ENCODE measurements around the gene EBPL. TPM values are rescaled to one million over a fixed set of nuclear protein-coding genes. Genes with fewer than 3 reads are reported as not detected.

The EBPL gene
- total RNA-seq: 100 to 1,000 TPM in 1 of 2 donors, 10 to 100 TPM in 1; 95.4 to 114 TPM

DNA sequence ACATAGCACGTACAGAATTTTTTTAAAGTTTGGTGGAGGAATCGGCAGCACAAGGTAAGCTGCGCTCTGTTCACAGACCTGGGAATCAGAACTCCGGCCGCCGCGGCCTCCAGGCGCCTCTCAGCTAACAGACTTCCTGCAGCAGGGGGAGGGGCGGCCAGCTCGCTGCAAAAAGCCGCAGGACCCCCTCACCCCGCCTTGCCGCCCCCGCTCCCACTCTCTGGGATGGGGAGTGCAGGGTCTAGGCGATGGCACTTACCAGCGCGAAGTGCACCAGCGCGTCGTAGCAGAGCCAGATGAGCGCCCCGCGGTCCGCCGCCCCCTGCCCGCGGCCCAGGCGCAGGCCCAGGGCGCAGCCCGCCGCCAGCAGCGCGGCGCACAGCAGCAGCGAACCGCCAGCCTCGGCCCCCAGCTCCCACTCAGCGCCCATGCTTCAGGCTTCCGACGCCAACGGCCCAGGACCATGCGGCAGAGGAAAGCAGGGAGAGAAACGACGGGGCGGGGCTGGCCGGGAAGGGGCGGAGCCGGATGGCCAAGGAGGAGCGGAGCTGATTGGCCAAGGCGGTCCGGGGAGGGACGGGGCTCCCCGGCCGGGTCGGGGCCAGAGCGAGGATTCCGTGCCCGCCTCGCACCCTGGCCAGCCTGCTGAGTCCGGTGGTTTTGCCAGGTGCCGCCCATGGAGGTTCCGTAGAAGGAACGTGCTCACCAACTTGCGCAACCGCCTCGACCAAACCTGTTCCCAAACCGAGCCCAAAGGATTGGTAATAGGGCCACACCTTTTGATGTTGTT, at the start of gene EBPL:
EBPL (minus strand) TSS at position 492 of the 790 bp plus-strand sequence; CDS start at position 430, 62 bp downstream.
- WGBS: 1% methylated on average over 65 of the region's 67 CpGs
- H3K36me3 ChIP-seq: no peaks in the 10 kb centered on the region
- intact Hi-C loops (cut with DNase I): loop anchor here (2.0 kb wide), 1 partner anchor 102 kb away; the partner anchor contains the start of gene KPNA3
- H3K4me3 ChIP-seq: peak within 1 kb of the TSS; percentile 59 to 78
- H3K9me3 ChIP-seq: no peaks in the 10 kb centered on the region
- peak within 1 kb of the TSS; percentile 78 to 83 for H3K27ac ChIP-seq
- no peaks in the 10 kb centered on the region for H3K27me3 ChIP-seq (replicated peaks; ENCODE audit: insufficient read depth)
- peaks cover 4% of the 10 kb centered on the region for H3K4me1 ChIP-seq (replicated peaks)
- TF ChIP-seq CTCF (IDR thresholded peaks at IDR 0.05): no peak
- TF ChIP-seq POLR2AphosphoS5 (IDR thresholded peaks at IDR 0.05): peak; percentile 88
- peak; percentile 36 for TF ChIP-seq POLR2A (IDR thresholded peaks at IDR 0.05)
- DNase-seq (ENCODE audit: low spot score): peak; percentile 94

DNA sequence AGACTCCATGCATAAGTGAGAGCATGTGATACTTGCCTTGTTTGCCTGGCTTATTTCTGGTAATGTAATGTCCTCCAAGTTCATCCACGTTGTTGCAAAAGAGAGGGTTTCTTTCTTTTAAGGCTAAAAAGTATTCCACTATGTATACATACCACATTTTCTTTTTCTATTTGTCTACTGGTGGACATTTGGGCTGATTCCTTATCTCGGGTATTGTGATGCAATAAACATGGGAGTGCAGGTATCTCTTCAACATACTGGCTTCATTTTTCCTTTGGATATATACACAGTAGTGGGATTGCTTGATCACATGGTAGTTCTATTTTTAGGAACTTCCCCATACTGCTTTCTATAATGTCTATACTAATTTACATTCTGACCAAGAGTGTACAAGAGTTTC, 49.6 kb upstream of the EBPL start:
- H3K4me3 ChIP-seq: no peak overlapping the region
- no peak for TF ChIP-seq CTCF (IDR thresholded peaks at IDR 0.05)
- no peak for TF ChIP-seq POLR2AphosphoS5 (IDR thresholded peaks at IDR 0.05)
- TF ChIP-seq POLR2A (IDR thresholded peaks at IDR 0.05): no peak
- no peak overlapping the region for H3K27ac ChIP-seq
- WGBS: 91% methylated on average over 2 of the region's 2 CpGs
- DNase-seq (ENCODE audit: low spot score): no peak
- H3K4me1 ChIP-seq (replicated peaks): no peaks in the 10 kb centered on the region
- H3K27me3 ChIP-seq (replicated peaks; ENCODE audit: insufficient read depth): no peaks in the 10 kb centered on the region
- H3K36me3 ChIP-seq: no peaks in the 10 kb centered on the region
- intact Hi-C loops (cut with DNase I): no loop called here
- no peaks in the 10 kb centered on the region for H3K9me3 ChIP-seq

DNA sequence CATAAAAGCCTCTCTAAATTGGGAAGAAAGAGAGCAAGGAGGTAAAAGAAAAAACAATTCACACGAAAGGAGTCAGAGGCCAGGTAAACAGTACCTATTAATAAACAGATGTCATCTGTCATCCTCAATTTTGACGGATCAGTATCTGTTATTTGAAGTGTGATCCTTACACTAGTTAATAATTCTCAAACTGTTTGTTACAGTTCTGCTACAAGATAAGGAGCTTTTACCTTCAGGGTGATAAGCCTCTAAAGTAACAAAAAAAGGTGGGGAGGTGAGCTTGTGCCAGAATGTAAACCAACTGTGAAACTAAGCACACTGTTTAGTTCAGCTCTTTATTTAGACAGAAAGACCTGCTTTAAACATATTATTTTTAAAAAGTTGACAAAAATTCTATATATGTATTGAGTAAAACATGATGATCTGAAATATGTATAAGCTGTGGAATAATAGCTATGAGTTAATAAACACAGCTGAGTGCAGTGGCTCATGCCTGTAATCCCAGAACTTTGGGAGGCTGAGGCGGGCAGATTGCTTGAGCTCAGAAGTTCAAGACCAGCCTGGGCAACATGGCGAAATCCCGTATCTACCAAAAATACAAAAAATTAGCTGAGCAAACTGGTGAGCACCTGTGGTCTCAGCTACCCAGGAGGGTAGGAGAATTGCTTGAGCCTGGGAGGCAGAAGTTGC, 48.4 kb upstream of the EBPL start:
- H3K27me3 ChIP-seq (replicated peaks; ENCODE audit: insufficient read depth): no peaks in the 10 kb centered on the region
- 92% methylated on average over 5 of the region's 5 CpGs for WGBS
- no peaks in the 10 kb centered on the region for H3K9me3 ChIP-seq
- DNase-seq (ENCODE audit: low spot score): no peak
- H3K27ac ChIP-seq: no peak overlapping the region
- no peaks in the 10 kb centered on the region for H3K4me1 ChIP-seq (replicated peaks)
- intact Hi-C loops (cut with DNase I): no loop called here
- H3K36me3 ChIP-seq: no peaks in the 10 kb centered on the region
- no peak overlapping the region for H3K4me3 ChIP-seq
- no peak for TF ChIP-seq CTCF (IDR thresholded peaks at IDR 0.05)
- TF ChIP-seq POLR2A (IDR thresholded peaks at IDR 0.05): no peak
- TF ChIP-seq POLR2AphosphoS5 (IDR thresholded peaks at IDR 0.05): no peak

DNA sequence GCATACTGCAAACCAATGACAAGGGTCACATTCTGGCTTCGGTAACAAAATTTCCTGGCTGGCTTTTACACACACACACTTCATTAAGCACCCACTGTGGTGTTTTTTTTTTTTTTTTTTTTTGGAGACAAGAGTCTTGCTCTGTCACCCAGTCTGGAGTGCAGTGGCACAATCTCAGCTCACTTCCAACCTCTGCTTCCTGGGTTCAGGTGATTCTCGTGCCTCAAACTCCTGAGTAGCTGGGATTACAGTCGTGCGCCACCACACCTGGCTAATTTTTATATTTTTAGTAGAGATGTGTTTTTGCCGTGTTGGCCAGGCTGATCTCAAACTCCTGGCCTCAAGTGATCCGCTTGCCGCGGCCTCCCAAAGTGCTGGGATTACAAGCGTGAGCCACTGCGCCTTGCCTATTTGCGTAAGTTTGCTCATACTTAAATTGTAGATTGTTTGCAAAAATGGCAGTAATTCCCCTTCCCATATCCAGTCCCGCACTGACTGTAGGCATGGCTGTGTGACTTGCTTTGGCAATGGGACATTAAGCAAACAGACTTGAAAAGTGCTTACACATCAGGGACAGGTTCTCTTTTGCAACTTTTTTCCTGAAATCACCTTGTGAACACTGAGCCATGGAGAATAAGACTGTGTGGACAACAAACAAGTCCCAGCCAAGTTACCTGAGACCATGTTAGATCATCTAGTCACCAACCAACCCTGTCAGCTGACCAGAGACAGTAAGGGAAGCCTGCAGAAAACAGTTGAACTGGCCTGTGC, 42.1 kb upstream of the EBPL start:
- DNase-seq (ENCODE audit: low spot score): no peak
- Histone ChIP-seq H3K4me3 (no peak overlapping the region), H3K27ac (no peak overlapping the region), H3K36me3 (no peaks in the 10 kb centered on the region), H3K27me3 (replicated peaks; ENCODE audit: insufficient read depth) (no peaks in the 10 kb centered on the region), H3K9me3 (no peaks in the 10 kb centered on the region), H3K4me1 (replicated peaks) (no peaks in the 10 kb centered on the region)
- no peak for TF ChIP-seq POLR2AphosphoS5 (IDR thresholded peaks at IDR 0.05)
- TF ChIP-seq POLR2A (IDR thresholded peaks at IDR 0.05): no peak
- TF ChIP-seq CTCF (IDR thresholded peaks at IDR 0.05): no peak
- WGBS: 82% methylated on average over 12 of the region's 12 CpGs
- intact Hi-C loops (cut with DNase I): no loop called here
